Motor neuron (in vitro differentiated cells): ENCODE measurements around the gene S100PBP. TPM values are rescaled to one million over a fixed set of nuclear protein-coding genes. Genes with fewer than 3 reads are reported as not detected.

Experiments used
- ATAC-seq, 8 experiments: fragments of 200-7000 bp; cut with Tn5 transposase; replicated peaks in 6 of 8; 2 replicates each; pipeline ENCODE4 v1.8.0; 2021; ENCODE audit warnings: mild to moderate bottlenecking in 8 of 8, moderate library complexity in 8 of 8
- H3K27ac ChIP-seq, 2 donors: fragments of 250-450 bp; sonication (Bioruptor Pico); 2 replicates each; pipeline ENCODE4 v1.9.0; 2021; ENCODE audit warnings: antibody characterized with exemption in 2 of 2, mild to moderate bottlenecking in 2 of 2, moderate library complexity in 1 of 2
- H3K4me1 ChIP-seq, 2 donors: fragments of 250-450 bp; sonication (Bioruptor Pico); replicated peaks in 1 of 2; 2 replicates each; pipeline ENCODE4 v1.6.1; 2021; ENCODE audit warnings: antibody characterized with exemption in 2 of 2, mild to moderate bottlenecking in 2 of 2, moderate library complexity in 1 of 2
- H3K4me3 ChIP-seq, 5 donors: fragments of 250-450 bp; sonication (Bioruptor Pico); 2 replicates each; pipeline ENCODE4 v1.9.0; 2021; ENCODE audit warnings: antibody characterized with exemption in 5 of 5, mild to moderate bottlenecking in 5 of 5, moderate library complexity in 4 of 5
- WGBS, 10 experiments: fragments of 450-650 bp; shearing (Covaris generic); methylation state at CpG; one replicate each; pipeline ENCODE4 v1.0.0; 2022; 5-methylcytosine and 5-hydroxymethylcytosine counted together
- in situ Hi-C, 9 experiments: fragments of 400-800 bp; cut with MboI; loops; one replicate each; pipeline ENCODE4 v1.15.0; 2021; ENCODE audit warnings: low sequenced_read_pairs in 9 of 9, low pct_unique_long_range_greater_than_20kb in 2 of 9; ENCODE audit not compliant: unreplicated experiment in 9 of 9
- total RNA-seq, 8 experiments: library from RNA; unstranded; fragments of 300-600 nt; gene quantifications; 2 replicates each; pipeline versions ENCODE4 v1.2.3 to v1.2.4, GENCODE V29; 2022

S100PBP gene
- total RNA-seq, 8 experiments from 2014 or later: 20.3 to 57.0 (median 32.9) TPM

DNA sequence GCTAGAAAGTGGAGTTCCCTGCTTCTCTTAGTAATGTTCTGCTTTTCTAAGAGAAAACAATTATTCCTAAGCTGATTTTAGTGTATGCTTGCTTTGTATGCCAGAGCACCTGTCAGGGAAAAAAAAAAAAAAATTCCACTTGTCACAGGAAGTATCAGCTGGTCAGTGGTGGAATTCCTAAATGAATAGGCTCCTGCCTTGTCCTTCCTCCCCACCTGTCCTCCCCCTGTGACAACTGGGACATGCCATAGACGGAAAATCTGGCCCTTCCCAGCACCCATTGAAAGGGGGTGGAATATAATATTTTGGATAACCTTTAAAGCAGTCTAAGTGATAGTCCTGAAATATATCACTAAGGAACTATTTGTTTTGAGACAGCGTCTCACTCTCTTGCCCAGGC is 42.5 kb downstream of the S100PBP start:
- in situ Hi-C loops: loop anchor here in 1 of 9 experiments (25.0 kb wide), 1 partner anchor 148 kb away; the partner anchor contains the start of gene SYNC

DNA sequence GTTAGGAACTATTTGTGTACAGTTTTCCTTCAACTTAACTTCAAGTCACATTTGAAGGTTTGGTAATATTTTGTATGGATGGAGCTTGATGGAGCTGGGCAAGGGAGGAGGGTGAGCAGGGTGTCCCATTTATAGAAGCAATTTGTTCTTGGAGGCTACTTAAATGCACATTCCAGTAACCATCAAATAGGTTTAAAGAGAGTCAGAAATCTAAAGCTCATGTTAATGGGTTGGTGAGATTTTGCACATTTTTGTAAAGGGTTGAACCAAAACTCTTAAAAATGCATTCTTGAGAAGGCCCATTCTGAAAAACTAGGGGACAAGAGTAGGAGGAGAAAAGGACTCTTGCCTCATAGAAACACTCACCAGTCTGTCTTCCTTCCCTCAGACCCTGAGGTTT is 43.1 kb downstream of the S100PBP start:
- Histone ChIP-seq H3K27ac (no peak overlapping the region), H3K4me1 (no peaks in the 10 kb centered on the region), H3K4me3 (no peak overlapping the region)
- in situ Hi-C loops: loop anchor here in 1 of 9 experiments (25.0 kb wide), 1 partner anchor 148 kb away; the partner anchor contains the start of gene SYNC
- ATAC-seq: peak in 2 of 8 experiments; percentile 69 to 74

More for the DNA sequence above, 42.5 kb downstream of the S100PBP start:
- ATAC-seq: no peak
- Histone ChIP-seq H3K4me3 (no peak overlapping the region), H3K27ac (no peak overlapping the region), H3K4me1 (no peaks in the 10 kb centered on the region)
- WGBS, 10 experiments: 86 to 100% (median 100%) methylated on average over 1 to 2 of the region's 2 CpGs; no CpG with 5 or more reads in 3 of the 10 experiments

DNA sequence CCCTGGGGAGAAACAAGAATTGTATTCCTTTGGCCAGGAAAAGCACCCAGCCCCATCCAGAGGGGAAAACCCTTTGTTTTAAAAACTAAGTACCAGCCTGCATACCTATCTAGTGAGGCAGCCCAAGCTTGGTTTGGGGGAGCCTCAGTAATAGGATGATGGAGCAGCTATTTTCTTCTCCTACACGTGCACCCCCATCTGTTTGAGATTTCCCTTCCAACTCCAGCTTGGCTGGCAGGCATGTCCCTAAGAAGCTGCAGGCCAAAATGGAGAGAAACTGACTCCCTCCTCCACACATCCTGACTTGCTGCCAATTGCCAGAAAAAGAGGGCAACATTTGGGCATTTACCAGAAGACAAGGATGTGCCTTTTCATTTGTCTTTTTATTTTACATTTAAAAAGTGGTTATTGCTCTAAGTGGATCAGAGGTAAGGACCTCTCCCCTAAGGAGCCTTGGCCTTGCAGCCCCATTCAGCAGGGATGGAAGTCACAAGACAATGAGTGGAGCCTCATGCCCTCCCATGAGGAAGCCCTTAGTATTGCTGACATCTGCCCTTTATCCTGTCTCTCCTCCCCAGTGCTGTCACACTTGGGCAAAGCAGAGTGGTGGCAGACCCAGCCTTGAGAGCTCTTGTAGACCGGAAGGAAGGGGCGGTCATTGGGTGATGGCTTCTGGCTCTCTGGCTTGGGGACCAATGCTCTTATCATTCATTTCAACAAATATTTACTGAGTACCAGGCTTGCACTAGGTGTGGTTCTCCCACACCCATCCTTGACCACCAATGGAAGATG is 44.6 kb downstream of the S100PBP start:
- no peak overlapping the region for H3K4me3 ChIP-seq
- 0 to 100% (median 78%) methylated on average over 1 to 3 of the region's 3 CpGs for WGBS, 10 experiments
- H3K27ac ChIP-seq: peak overlapping the region in 1 of 2 donors; percentile 17
- in situ Hi-C loops: loop anchor here in 1 of 9 experiments (25.0 kb wide), 1 partner anchor 150 kb away; the partner anchor contains the start of gene SYNC
- ATAC-seq: no peak
- no peaks in the 10 kb centered on the region for H3K4me1 ChIP-seq

DNA sequence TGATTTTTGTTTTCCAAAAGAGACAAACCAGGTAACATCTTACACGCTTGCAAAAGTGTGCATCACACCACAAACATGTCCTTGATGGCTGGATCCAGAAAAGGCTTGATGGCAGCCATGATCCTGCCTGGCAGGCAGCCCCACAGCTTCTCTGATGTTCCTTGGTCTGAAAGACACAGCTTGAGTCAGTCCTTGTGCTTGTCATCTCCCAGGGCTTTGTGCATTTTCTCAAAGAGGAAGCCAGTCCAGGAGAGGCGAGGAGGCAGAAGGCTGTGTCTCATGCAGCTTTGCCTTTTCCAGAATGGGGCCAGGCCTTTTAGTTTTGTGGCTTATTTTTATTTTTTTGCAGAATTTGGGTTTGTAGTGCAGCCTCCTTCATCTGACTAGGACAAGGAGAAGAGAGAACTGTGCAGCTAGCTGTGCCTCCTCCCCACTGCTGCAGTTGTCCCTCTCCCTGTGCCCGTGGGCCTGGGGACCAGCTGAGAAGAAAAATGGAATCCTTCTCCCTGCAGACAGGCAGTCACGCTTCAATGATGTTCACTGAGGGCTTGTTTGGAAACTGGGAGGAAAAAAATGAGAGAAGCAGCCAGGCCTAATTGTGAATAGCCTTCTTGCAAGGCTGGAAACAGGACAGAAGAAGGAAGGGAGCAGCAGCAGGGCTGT is 45.9 kb downstream of the S100PBP start:
- in situ Hi-C loops: loop anchor here in 1 of 9 experiments (25.0 kb wide), 1 partner anchor 151 kb away; the partner anchor contains the start of gene SYNC
- Histone ChIP-seq H3K4me3 (no peak overlapping the region), H3K27ac (no peak overlapping the region), H3K4me1 (no peaks in the 10 kb centered on the region)
- ATAC-seq: peak in 2 of 8 experiments; percentile 29 to 31
- 76 to 100% (median 88%) methylated on average over 1 to 4 of the region's 4 CpGs for WGBS, 10 experiments

DNA sequence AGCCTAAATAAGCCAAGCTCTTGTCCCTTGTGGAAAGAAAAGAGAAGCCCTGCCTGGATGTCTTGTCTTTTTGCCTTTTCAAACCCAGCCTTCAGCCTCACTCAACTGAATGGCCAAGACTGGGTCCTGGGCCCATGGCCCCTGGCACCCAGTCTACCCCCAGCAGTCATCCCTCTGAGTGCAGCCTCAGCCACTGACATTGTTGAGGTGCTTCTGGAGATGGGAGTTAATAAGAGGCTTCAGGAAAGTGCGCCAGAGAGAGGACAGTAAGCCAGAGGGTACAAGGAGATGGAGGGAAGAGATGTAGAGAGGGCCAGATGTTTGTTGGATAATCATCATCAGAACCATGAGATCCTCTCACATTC is 46.4 kb downstream of the S100PBP start:
- whole genome bisulfite sequencing, 10 experiments: 89 to 100% (median 100%) methylated on average over 1 of the region's 1 CpG; no CpG with 5 or more reads in 5 of the 10 experiments
- Histone ChIP-seq H3K4me1 (no peaks in the 10 kb centered on the region), H3K27ac (no peak overlapping the region), H3K4me3 (no peak overlapping the region)
- no peak for ATAC-seq
- in situ Hi-C loops: loop anchor here in 1 of 9 experiments (25.0 kb wide), 1 partner anchor 152 kb away; the partner anchor contains the start of gene SYNC

DNA sequence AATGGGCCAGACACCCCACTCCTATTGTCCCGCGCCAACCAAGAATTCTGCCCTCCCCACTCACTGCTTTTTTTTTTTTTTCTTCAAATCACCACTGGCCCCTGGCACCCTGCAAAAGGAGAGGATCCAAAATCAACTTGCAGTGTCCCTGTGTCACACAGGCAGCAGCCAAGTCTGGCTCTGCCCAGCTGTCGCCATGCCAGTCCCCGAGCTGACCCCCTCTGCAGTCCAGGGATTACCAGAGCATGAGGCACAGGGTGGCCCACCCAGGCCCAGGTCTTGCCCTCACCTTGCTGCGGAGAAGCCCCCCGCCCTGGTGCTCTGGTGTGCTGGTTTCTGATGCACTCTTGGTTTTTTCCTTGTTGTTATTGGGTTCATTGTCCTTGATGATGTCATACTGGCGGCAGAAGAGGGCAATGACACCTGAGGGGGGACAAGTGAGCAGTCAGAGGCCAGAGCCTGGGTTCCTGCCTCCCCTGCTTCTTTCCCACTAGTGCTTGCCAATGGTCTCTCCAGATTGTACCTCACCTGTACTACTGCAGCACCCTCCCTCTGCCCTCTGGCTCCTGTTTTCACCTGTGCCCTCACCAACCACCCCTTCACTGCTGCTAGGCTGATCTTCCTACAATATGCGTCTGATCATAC is 47.0 kb downstream of the S100PBP start:
- peaks cover 2 to 5% of the 10 kb centered on the region in 2 donors for H3K4me1 ChIP-seq
- WGBS, 10 experiments: 94 to 100% (median 97%) methylated on average over 1 to 8 of the region's 8 CpGs; no CpG with 5 or more reads in 4 of the 10 experiments
- no peak overlapping the region for H3K4me3 ChIP-seq
- in situ Hi-C loops: loop anchor here in 1 of 9 experiments (25.0 kb wide), 1 partner anchor 152 kb away; the partner anchor contains the start of gene SYNC
- H3K27ac ChIP-seq: no peak overlapping the region
- ATAC-seq: no peak

DNA sequence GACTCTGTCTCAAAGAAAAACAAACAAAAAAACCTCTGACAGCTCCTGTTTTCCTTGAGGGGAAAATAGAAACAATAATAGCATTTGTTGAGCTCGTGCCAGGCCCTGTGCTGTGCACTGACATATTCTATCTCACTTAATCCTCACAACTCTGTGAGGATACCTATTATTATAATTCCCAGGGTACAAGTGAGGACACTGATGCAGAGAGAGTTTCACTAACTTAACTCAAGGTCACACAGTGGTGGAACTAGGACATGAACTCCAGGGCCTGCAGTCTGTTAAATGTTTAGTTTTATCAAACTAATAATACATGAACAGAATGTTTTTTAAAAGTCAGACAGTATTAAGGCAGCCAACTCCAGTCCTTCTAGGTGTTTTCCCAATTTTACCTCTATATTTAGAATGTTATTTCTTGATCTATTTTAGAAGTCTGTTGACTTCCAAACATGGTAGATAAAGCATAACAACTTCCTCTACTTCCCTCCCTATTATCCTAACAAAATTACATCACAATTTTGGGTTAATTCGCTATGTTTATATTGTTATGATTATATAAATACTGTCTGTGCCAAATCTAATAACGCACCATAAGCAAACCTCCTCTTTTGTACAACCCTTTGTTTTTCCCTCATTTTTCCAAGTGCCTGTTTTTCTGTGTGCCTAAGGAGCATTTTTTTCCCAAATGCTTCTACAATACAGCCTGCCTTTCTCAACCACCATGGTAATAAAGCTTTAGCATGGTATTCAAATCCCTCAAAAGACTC is 48.4 kb downstream of the S100PBP start:
- ATAC-seq: no peak
- peaks cover 10 to 13% of the 10 kb centered on the region in 2 donors for H3K4me1 ChIP-seq
- in situ Hi-C loops: loop anchor here in 1 of 9 experiments (25.0 kb wide), 1 partner anchor 154 kb away; the partner anchor contains the start of gene SYNC
- 72 to 100% (median 86%) methylated on average over 1 to 3 of the region's 3 CpGs for WGBS, 10 experiments
- H3K27ac ChIP-seq: no peak overlapping the region
- no peak overlapping the region for H3K4me3 ChIP-seq

DNA sequence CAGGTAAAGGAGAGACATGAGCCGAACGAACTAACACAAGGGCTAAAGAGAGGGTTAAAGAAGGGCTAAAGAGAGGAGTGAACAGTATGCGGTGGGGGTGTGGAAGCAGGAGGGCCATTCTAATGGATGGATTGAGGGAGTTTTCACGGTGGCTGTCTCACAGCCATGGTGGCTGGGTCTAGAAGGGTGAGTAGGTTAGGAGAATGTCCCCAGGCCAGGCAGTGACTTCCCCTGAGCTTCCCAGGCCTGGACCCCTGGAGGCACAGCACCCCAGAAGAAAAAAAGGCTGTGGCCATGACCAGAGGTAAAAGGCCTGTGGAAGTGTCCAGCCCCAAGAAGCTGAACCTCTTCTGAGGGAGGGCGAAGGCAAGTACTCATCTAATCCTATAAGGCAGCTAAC is 49.7 kb downstream of the S100PBP start:
- in situ Hi-C loops: loop anchor here in 1 of 9 experiments (25.0 kb wide), 1 partner anchor 155 kb away; the partner anchor contains the start of gene SYNC
- no peak overlapping the region for H3K27ac ChIP-seq
- H3K4me1 ChIP-seq: peaks cover 15 to 24% of the 10 kb centered on the region in 2 donors
- H3K4me3 ChIP-seq: no peak overlapping the region
- no peak for ATAC-seq
- WGBS, 10 experiments: 58 to 100% (median 94%) methylated on average over 1 to 5 of the region's 5 CpGs

DNA sequence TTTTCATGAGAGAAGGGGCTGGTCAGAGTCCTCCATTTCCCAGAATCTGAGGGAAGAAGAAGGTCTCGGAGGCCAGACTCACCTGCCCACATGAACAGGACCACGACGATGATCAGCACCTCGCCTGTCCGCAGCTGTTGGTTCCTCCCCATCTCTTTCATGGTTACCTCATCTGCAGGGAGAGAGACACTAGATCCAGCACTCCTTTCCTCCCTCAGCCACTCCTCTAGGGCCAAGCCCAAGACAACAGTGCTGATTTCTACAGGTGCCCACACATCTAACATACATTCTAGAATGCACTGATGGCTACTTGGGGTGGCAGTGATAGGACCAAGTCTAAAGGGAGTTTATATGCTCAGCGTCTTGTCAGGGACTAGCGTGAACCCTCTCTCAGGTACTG is 50.2 kb downstream of the S100PBP start:
- 86 to 100% (median 96%) methylated on average over 3 to 6 of the region's 7 CpGs; no CpG with 5 or more reads in 3 of the 10 experiments for WGBS, 10 experiments
- H3K27ac ChIP-seq: no peak overlapping the region
- no peak for ATAC-seq
- no peak overlapping the region for H3K4me3 ChIP-seq
- in situ Hi-C loops: loop anchor here in 1 of 9 experiments (25.0 kb wide), 1 partner anchor 155 kb away; the partner anchor contains the start of gene SYNC
- peaks cover 15 to 26% of the 10 kb centered on the region in 2 donors for H3K4me1 ChIP-seq

DNA sequence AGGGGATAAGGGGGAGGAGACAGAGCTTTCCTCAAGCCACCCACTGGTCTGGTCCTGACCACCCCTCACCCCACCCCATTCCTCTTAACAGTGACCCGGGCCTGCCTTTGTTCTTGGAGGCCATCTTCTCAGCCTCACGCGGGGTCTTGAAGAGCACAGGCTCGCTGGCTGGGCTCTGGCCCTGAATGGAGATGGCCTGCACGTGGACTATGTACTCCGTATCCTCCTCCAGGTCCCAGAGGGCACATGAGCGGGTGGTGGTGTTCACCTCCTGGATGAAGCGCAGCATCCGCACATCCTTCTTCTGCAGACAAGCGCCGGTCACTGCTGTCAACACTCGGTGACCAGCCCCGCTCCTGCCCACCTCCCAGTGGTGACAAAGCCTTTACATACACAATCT is 50.6 kb downstream of the S100PBP start:
- 90 to 100% (median 95%) methylated on average over 2 to 5 of the region's 13 CpGs; no CpG with 5 or more reads in 5 of the 10 experiments for WGBS, 10 experiments
- in situ Hi-C loops: loop anchor here in 1 of 9 experiments (25.0 kb wide), 1 partner anchor 156 kb away; the partner anchor contains the start of gene SYNC
- no peak for ATAC-seq
- H3K27ac ChIP-seq: no peak overlapping the region
- no peak overlapping the region for H3K4me3 ChIP-seq
- H3K4me1 ChIP-seq: peaks cover 18 to 30% of the 10 kb centered on the region in 2 donors

DNA sequence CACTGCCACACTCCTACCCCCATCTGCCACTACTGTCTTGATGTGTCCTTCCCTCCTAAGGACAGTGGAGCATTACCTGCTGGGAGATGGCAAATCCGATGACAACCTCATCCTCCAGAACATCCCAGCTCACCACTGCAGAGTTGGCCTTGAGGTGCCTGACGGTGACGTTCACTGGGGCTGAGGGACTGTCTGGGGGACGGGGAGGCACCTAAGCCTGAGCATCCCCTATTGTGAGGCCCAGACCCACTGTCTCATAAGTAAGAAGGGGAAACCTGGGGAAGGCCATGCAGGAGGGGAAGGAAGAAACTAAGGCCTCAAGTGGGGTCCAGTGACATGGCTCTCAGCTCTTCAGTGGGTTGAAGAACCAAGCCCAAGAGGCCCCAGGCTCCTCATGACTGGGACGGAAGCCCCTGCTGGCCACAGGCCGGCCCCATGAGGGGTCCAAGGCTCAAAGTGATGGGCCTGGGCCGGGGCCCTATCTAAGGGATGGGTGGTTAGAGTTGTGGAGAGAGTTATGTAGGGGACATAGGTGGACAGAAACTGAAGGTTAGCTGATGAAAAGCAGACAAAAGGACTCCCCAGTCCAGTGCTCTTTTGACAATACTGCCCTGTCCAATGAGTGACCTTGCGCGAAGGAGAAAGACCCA is 51.5 kb downstream of the S100PBP start:
- ATAC-seq: no peak
- in situ Hi-C loops: loop anchor here in 1 of 9 experiments (25.0 kb wide), 1 partner anchor 157 kb away; the partner anchor contains the start of gene SYNC
- Histone ChIP-seq H3K4me1 (peaks cover 19 to 30% of the 10 kb centered on the region in 2 donors), H3K4me3 (no peak overlapping the region), H3K27ac (no peak overlapping the region)
- 73 to 100% (median 90%) methylated on average over 1 to 6 of the region's 9 CpGs; no CpG with 5 or more reads in 1 of the 10 experiments for WGBS, 10 experiments
